IMR-90 (cell line): ENCODE data around the gene NOS3. TPM values are rescaled to one million over a fixed set of nuclear protein-coding genes. Genes with fewer than 3 reads are reported as not detected.

ENCODE experiments used
- ATAC-seq: fragments of 200-7000 bp; cut with Tn5 transposase; 2 replicates; pipeline ENCODE4 v1.9.1; 2020; ENCODE audit warnings: low read depth, mild to moderate bottlenecking, moderate library complexity
- BruUV-seq: library from RNA; stranded (reverse); fragments of 400-500 nt; replicated peaks from 2 replicates; lab custom pipeline; 2021; lab: Mats Ljungman, UMichigan
- CTCF ChIA-PET: fragments of 300-600 bp; formaldehyde crosslinking; extraction: SDS; loops from one replicate; lab custom pipeline; 2021; ENCODE audit warnings: antibody characterized with exemption; lab: Yijun Ruan, JAX
- POLR2A ChIA-PET: fragments of 300-600 bp; sonication (Branson Sonifier 250); formaldehyde crosslinking; loops from one replicate; lab custom pipeline; 2022; ENCODE audit warnings: antibody characterized with exemption; ENCODE audit not compliant: unreplicated experiment; lab: Charles Lee
- DNase-seq: peaks from one replicate; pipeline ENCODE4 v3.0.0; 2013
- H2AFZ ChIP-seq: replicated peaks from 2 replicates; pipeline ENCODE3; 2013; ENCODE audit warnings: low read length, mild to moderate bottlenecking; ENCODE audit not compliant: poor library complexity
- H2AK5ac ChIP-seq: 2 replicates; pipeline ENCODE4 v1.6.1; 2013; ENCODE audit warnings: low read depth, low read length, inconsistent platforms
- H2AK9ac ChIP-seq: replicated peaks from 2 replicates; pipeline ENCODE3; 2013; ENCODE audit warnings: mild to moderate bottlenecking, low read depth, low read length, moderate library complexity; ENCODE audit not compliant: poor library complexity
- H2BK120ac ChIP-seq: 2 replicates; pipeline ENCODE4 v1.6.1; 2013; ENCODE audit warnings: low read depth, low read length, inconsistent platforms
- H2BK15ac ChIP-seq: 3 replicates; pipeline ENCODE4 v1.6.1; 2013; ENCODE audit warnings: low read depth, low read length, inconsistent platforms
- H2BK20ac ChIP-seq: 2 replicates; pipeline ENCODE4 v1.6.1; 2013; ENCODE audit warnings: low read depth, mild to moderate bottlenecking, inconsistent platforms, low read length, moderate library complexity
- H2BK5ac ChIP-seq: 2 replicates; pipeline ENCODE4 v1.6.1; 2013; ENCODE audit warnings: mild to moderate bottlenecking, low read depth, low read length, inconsistent platforms; ENCODE audit not compliant: poor library complexity, severe bottlenecking
- H3K14ac ChIP-seq: replicated peaks from 2 replicates; pipeline ENCODE4 v1.6.1; 2013; ENCODE audit warnings: low read depth, low read length, inconsistent platforms
- H3K18ac ChIP-seq: 2 replicates; pipeline ENCODE4 v1.6.1; 2013; ENCODE audit warnings: low read depth, low read length, control low read depth
- H3K23ac ChIP-seq: 2 replicates; pipeline ENCODE4 v1.6.1; 2013; ENCODE audit warnings: low read depth, low read length, inconsistent platforms
- H3K27ac ChIP-seq: 2 replicates; pipeline ENCODE4 v1.5.1; 2013; ENCODE audit warnings: mild to moderate bottlenecking, control low read depth, low read length; ENCODE audit not compliant: insufficient read depth
- H3K27me3 ChIP-seq: 2 replicates; pipeline ENCODE4 v1.6.1; 2013; ENCODE audit warnings: low read length; ENCODE audit not compliant: control insufficient read depth, insufficient read depth
- H3K36me3 ChIP-seq: 2 replicates; pipeline ENCODE4 v1.6.1; 2013; ENCODE audit warnings: low read length, mixed read lengths; ENCODE audit not compliant: control insufficient read depth, insufficient read depth
- H3K4ac ChIP-seq: 2 replicates; pipeline ENCODE4 v1.6.1; 2013; ENCODE audit warnings: low read depth, low read length, inconsistent platforms
- H3K4me1 ChIP-seq: 2 replicates; pipeline ENCODE4 v1.6.1; 2013; ENCODE audit warnings: low read length, mixed read lengths; ENCODE audit not compliant: control insufficient read depth, insufficient read depth
- H3K4me2 ChIP-seq: 2 replicates; pipeline ENCODE4 v1.6.1; 2013; ENCODE audit warnings: low read depth, mild to moderate bottlenecking, control low read depth, low read length, moderate library complexity
- H3K4me3 ChIP-seq: 2 replicates; pipeline ENCODE4 v1.5.1; 2013; ENCODE audit warnings: low read depth, mild to moderate bottlenecking, control low read depth, low read length, moderate library complexity; ENCODE audit not compliant: insufficient read depth
- H3K56ac ChIP-seq: 2 replicates; pipeline ENCODE4 v1.6.1; 2013; ENCODE audit warnings: low read length, inconsistent platforms; ENCODE audit not compliant: insufficient read depth; ENCODE audit errors: extremely low read depth
- H3K79me1 ChIP-seq, 2 experiments: 2 replicates each; pipeline ENCODE4 v1.6.1; 2013; ENCODE audit warnings: low read length in 2 of 2, inconsistent platforms in 1 of 2, low read depth in 1 of 2
- H3K9ac ChIP-seq: 2 replicates; pipeline ENCODE4 v1.6.1; 2013; ENCODE audit warnings: low read depth, low read length, control low read depth
- H3K9me1 ChIP-seq: 2 replicates; pipeline ENCODE4 v1.6.1; 2013; ENCODE audit warnings: low read length, inconsistent platforms; ENCODE audit not compliant: insufficient read depth
- H3K9me3 ChIP-seq: 2 replicates; pipeline ENCODE4 v1.6.1; 2013; ENCODE audit warnings: low read length; ENCODE audit not compliant: control insufficient read depth, insufficient read depth
- H4K20me1 ChIP-seq: 2 replicates; pipeline ENCODE4 v1.6.1; 2013; ENCODE audit warnings: low read length, inconsistent platforms; ENCODE audit not compliant: insufficient read depth
- H4K5ac ChIP-seq: 2 replicates; pipeline ENCODE4 v1.6.1; 2013; ENCODE audit warnings: mild to moderate bottlenecking, low read depth, low read length, control low read depth
- H4K8ac ChIP-seq, 2 experiments: 2 replicates each; pipeline ENCODE4 v1.6.1; 2013; ENCODE audit warnings: low read depth in 2 of 2, low read length in 2 of 2, control low read depth in 1 of 2, inconsistent platforms in 1 of 2
- H4K91ac ChIP-seq: 2 replicates; pipeline ENCODE4 v1.6.1; 2013; ENCODE audit warnings: low read depth, low read length, inconsistent platforms; ENCODE audit not compliant: insufficient read depth
- SMC3 ChIP-seq: fragments of 150-350 bp; IDR thresholded peaks from 2 replicates; pipeline ENCODE4 v1.6.1; 2016; ENCODE audit warnings: low read depth, mild to moderate bottlenecking, antibody characterized with exemption, low read length, moderate library complexity
- WGBS, 2 experiments: methylation state at CpG; one replicate each; pipeline versions ENCODE4 v1.1.5 to v1.1.7; 2013; ENCODE audit warnings: missing lambda C conversion rate in 2 of 2; ENCODE audit not compliant: insufficient read length in 1 of 2; ENCODE audit errors: extremely low coverage in 2 of 2; 5-methylcytosine and 5-hydroxymethylcytosine counted together
- dilution Hi-C: fragments of 300-500 bp; cut with HindIII; formaldehyde crosslinking; loops from one replicate; pipeline ENCODE4 v1.14.3; 2018; ENCODE audit warnings: low sequenced_read_pairs; ENCODE audit not compliant: unreplicated experiment
- in situ Hi-C: fragments of 300-500 bp; cut with MboI; formaldehyde crosslinking; loops from 3 replicates; pipeline ENCODE4 v1.14.3; 2019; ENCODE audit warnings: low sequenced_read_pairs, inconsistent platforms, mixed read lengths
- intact Hi-C: fragments of 100-400 bp; cut with micrococcal nuclease; formaldehyde crosslinking; loops from 2 replicates; pipeline ENCODE4 v1.10.0; 2022
- polyA plus RNA-seq, 3 experiments: library from polyadenylated mRNA; depleted of rRNA; stranded (reverse); fragments of >200 nt; gene quantifications; 2 replicates each; pipeline ENCODE4 v1.2.3, GENCODE V29; 2012; ENCODE audit warnings: low replicate concordance in 1 of 3
- total RNA-seq: library from RNA; depleted of rRNA; stranded (reverse); fragments of >200 nt; gene quantifications from 2 replicates; pipeline ENCODE4 v1.2.3, GENCODE V29; 2012

NOS3 gene
- total and polyA plus RNA-seq, 2 of the 4 experiments (the other 2 are of a cell fraction), result 0.72 to 2.0 TPM

DNA sequence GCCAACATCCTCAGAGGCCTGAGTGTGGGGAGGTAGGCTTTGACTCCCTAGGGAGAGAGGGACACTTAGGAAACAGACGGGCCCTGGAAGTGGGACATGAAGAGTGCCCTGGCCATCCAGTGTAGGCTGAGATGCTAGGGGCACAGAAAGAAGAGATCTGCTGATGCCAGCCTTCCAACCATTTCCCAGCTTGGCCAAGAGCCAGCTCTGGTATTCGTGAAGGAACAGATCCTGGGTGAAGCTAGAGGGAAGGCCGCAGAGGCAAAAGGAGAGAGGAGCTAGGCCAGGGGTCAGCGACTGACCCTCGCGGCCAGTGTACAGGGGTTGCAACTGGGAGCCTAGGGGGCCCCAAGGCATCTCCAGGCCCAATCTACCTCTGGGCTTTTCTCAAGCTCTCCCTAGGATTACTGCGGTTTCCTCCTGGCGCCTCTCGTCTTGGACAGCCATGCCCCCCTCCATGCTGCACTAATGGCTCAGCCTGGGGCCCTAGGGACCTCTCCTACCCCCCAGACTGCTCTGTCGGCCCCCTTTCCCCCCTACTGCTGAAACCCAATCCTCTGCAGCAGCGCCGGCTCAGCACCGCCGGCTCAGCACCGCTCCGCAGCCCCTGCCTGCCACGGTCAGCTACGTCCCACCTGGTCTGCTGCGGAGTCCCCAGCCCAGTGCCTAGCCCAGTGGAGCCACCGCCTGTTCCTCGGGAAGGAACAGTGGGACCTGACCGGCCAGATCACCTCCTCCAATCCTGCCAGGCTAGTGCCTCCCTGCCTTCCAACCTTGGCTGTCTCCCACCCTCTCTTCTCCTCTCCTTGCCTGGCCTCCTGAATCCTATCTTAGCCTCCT lies 57.4 kb downstream of the NOS3 start, which contains the start of gene ASIC3:
TSS of gene ASIC3 (plus strand) at position 556 of the 840 bp plus-strand sequence. CDS start 355 bp downstream, outside the sequence.
- Histone ChIP-seq H3K4ac (no peak within 1 kb of the TSS), H2AK9ac (no peak within 1 kb of the TSS), H4K5ac (no peak within 1 kb of the TSS), H2BK5ac (no peak within 1 kb of the TSS), H4K8ac (no peak within 1 kb of the TSS), H3K18ac (no peak within 1 kb of the TSS), H3K9me3 (no peaks in the 10 kb centered on the region), H2BK20ac (no peak within 1 kb of the TSS), H3K36me3 (peaks cover 5% of the 10 kb centered on the region; the same call in 1 of the 2 replicates), H3K4me1 (peaks cover 11% of the 10 kb centered on the region; the same call in 1 of the 2 replicates), H2AK5ac (no peak within 1 kb of the TSS), H4K20me1 (peaks cover 18% of the 10 kb centered on the region), H3K14ac (no peak within 1 kb of the TSS), H3K27me3 (no peaks in the 10 kb centered on the region; the same call in 1 of the 2 replicates), H2AFZ (no peak within 1 kb of the TSS), H3K27ac (no peak within 1 kb of the TSS), H3K56ac (no peak within 1 kb of the TSS), H4K91ac (no peak within 1 kb of the TSS), H2BK15ac (no peak within 1 kb of the TSS), H2BK120ac (no peak within 1 kb of the TSS), H3K79me1 (no peaks in the 10 kb centered on the region), H3K9me1 (peaks cover 6% of the 10 kb centered on the region; the same call in 1 of the 2 replicates), H3K4me2 (peak within 1 kb of the TSS; percentile 13; the same call in 1 of the 2 replicates), H3K9ac (no peak within 1 kb of the TSS), H3K23ac (no peak within 1 kb of the TSS), H3K4me3 (no peak within 1 kb of the TSS)
- CTCF ChIA-PET, result no interaction called here
- ATAC-seq (no peak), DNase-seq (no peak)
- in situ Hi-C loops (no loop called here), intact Hi-C loops (no loop called here), dilution Hi-C loops (no loop called here)
- 82% methylated on average over 14 of the region's 22 CpGs; no CpG with 5 or more reads in 1 of the 2 experiments for WGBS, 2 experiments
- TF ChIP-seq SMC3, result no peak
- POLR2A ChIA-PET, result no interaction called here
- no TSS peak for BruUV-seq
